Measurements from ENCODE around the gene MED22.

Gene MED22

GRCh38 chr9:133369422-133369821 lies 21.5 kb upstream of the MED22 start:
- peaks cover 94% of the 10 kb centered on the region for H3K36me3 ChIP-seq (ENCODE audit: insufficient read depth, insufficient read length, low read length)
- peaks cover 5% of the 10 kb centered on the region for H3K4me1 ChIP-seq (ENCODE audit: insufficient read depth, insufficient read length)

GRCh38 chr9:133368249-133368881 lies 20.4 kb upstream of the MED22 start:
- peaks cover 97% of the 10 kb centered on the region for H3K36me3 ChIP-seq (ENCODE audit: insufficient read depth, insufficient read length, low read length)
- H3K9ac ChIP-seq (ENCODE audit: insufficient read length, low read depth), result no peak overlapping the region
- no peak overlapping the region for H3K4me3 ChIP-seq (ENCODE audit: insufficient read length, low read depth)
- no peak for DNase-seq (ENCODE audit: low read depth, low spot score)
- H3K9me3 ChIP-seq (ENCODE audit: insufficient read depth, low read length), result no peaks in the 10 kb centered on the region
- peaks cover 5% of the 10 kb centered on the region for H3K4me1 ChIP-seq (ENCODE audit: insufficient read depth, insufficient read length)
- no peak for TF ChIP-seq YY1 (IDR thresholded peaks at IDR 0.05; ENCODE audit: insufficient read depth, insufficient read length)
- TF ChIP-seq ZNF274 (IDR thresholded peaks at IDR 0.05; ENCODE audit: low read depth, low read length), result no peak
- no peak for TF ChIP-seq SUZ12 (IDR thresholded peaks at IDR 0.05; ENCODE audit: extremely low read depth, insufficient read depth, insufficient read length)
- no peaks in the 10 kb centered on the region for H3K27me3 ChIP-seq (ENCODE audit: insufficient read depth, insufficient read length)

More at GRCh38 chr9:133369422-133369821, 21.5 kb upstream of the MED22 start:
- Histone ChIP-seq H3K27me3 (ENCODE audit: insufficient read depth, insufficient read length) (no peaks in the 10 kb centered on the region), H3K4me3 (ENCODE audit: insufficient read length, low read depth) (no peak overlapping the region), H3K9me3 (ENCODE audit: insufficient read depth, low read length) (no peaks in the 10 kb centered on the region), H3K9ac (ENCODE audit: insufficient read length, low read depth) (no peak overlapping the region)
- TF ChIP-seq SUZ12 (IDR thresholded peaks at IDR 0.05; ENCODE audit: extremely low read depth, insufficient read depth, insufficient read length) (no peak), YY1 (IDR thresholded peaks at IDR 0.05; ENCODE audit: insufficient read depth, insufficient read length) (no peak), ZNF274 (IDR thresholded peaks at IDR 0.05; ENCODE audit: low read depth, low read length) (no peak)
- DNase-seq (ENCODE audit: low read depth, low spot score), result no peak

DNA sequence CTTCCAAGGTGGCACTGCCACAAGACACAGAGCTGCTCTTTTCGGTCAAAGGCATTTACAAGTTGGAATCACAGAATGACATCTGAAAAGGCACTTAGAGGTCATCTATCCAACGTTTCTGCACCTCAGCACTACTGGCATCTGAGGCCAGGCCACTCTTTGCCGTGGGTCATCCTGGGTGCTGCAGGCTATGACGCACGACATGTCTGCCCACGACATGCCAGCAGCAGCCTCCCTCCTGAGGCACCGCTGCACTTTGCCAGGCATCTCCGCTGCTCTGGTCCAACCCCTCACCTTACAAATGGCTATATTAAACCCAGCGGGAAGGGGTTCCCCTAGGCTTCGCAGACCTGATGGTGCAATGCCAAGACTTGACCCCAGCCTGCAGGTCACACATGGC lies 19.8 kb upstream of the MED22 start:
- H3K27me3 ChIP-seq (ENCODE audit: insufficient read depth, insufficient read length), result no peaks in the 10 kb centered on the region
- DNase-seq (ENCODE audit: low read depth, low spot score), result no peak
- TF ChIP-seq SUZ12 (IDR thresholded peaks at IDR 0.05; ENCODE audit: extremely low read depth, insufficient read depth, insufficient read length), result no peak
- no peak for TF ChIP-seq YY1 (IDR thresholded peaks at IDR 0.05; ENCODE audit: insufficient read depth, insufficient read length)
- no peak for TF ChIP-seq ZNF274 (IDR thresholded peaks at IDR 0.05; ENCODE audit: low read depth, low read length)
- H3K36me3 ChIP-seq (ENCODE audit: insufficient read depth, insufficient read length, low read length), result peaks cover 97% of the 10 kb centered on the region
- H3K9ac ChIP-seq (ENCODE audit: insufficient read length, low read depth), result no peak overlapping the region
- no peak overlapping the region for H3K4me3 ChIP-seq (ENCODE audit: insufficient read length, low read depth)
- peaks cover 5% of the 10 kb centered on the region for H3K4me1 ChIP-seq (ENCODE audit: insufficient read depth, insufficient read length)
- H3K9me3 ChIP-seq (ENCODE audit: insufficient read depth, low read length), result no peaks in the 10 kb centered on the region

DNA sequence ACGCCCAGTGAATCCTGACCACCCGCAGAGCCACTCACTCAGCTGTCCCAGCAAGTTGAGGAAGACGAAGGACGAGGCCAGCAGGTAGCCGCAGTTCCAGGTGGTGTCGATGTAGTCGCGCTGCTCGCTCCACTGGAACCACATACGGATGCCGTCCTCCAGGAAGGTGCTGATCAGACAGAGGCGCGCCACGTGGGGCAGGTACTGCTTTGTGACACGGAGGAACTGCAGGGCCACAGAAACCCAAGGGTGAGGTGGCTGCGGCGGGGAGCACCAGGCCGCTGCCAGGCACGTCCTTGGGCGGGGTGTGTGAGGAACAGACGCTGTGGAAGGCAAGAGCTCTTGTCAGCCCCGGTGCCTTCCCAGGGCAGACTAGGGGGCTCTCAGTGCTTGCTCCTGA lies 19.3 kb upstream of the MED22 start:
- H3K4me1 ChIP-seq (ENCODE audit: insufficient read depth, insufficient read length), result peaks cover 2% of the 10 kb centered on the region
- no peaks in the 10 kb centered on the region for H3K9me3 ChIP-seq (ENCODE audit: insufficient read depth, low read length)
- H3K36me3 ChIP-seq (ENCODE audit: insufficient read depth, insufficient read length, low read length), result peaks cover 97% of the 10 kb centered on the region
- H3K4me3 ChIP-seq (ENCODE audit: insufficient read length, low read depth), result no peak overlapping the region
- no peak overlapping the region for H3K9ac ChIP-seq (ENCODE audit: insufficient read length, low read depth)
- DNase-seq (ENCODE audit: low read depth, low spot score), result no peak
- no peaks in the 10 kb centered on the region for H3K27me3 ChIP-seq (ENCODE audit: insufficient read depth, insufficient read length)
- TF ChIP-seq SUZ12 (IDR thresholded peaks at IDR 0.05; ENCODE audit: extremely low read depth, insufficient read depth, insufficient read length), result no peak
- TF ChIP-seq ZNF274 (IDR thresholded peaks at IDR 0.05; ENCODE audit: low read depth, low read length), result no peak
- TF ChIP-seq YY1 (IDR thresholded peaks at IDR 0.05; ENCODE audit: insufficient read depth, insufficient read length), result no peak

GRCh38 chr9:133366435-133366834 lies 18.5 kb upstream of the MED22 start:
- H3K36me3 ChIP-seq (ENCODE audit: insufficient read depth, insufficient read length, low read length), result peaks cover 97% of the 10 kb centered on the region
- H3K4me3 ChIP-seq (ENCODE audit: insufficient read length, low read depth), result no peak overlapping the region
- peaks cover 2% of the 10 kb centered on the region for H3K4me1 ChIP-seq (ENCODE audit: insufficient read depth, insufficient read length)
- no peak for TF ChIP-seq ZNF274 (IDR thresholded peaks at IDR 0.05; ENCODE audit: low read depth, low read length)
- no peak for TF ChIP-seq SUZ12 (IDR thresholded peaks at IDR 0.05; ENCODE audit: extremely low read depth, insufficient read depth, insufficient read length)
- no peak for TF ChIP-seq YY1 (IDR thresholded peaks at IDR 0.05; ENCODE audit: insufficient read depth, insufficient read length)
- no peaks in the 10 kb centered on the region for H3K9me3 ChIP-seq (ENCODE audit: insufficient read depth, low read length)
- H3K9ac ChIP-seq (ENCODE audit: insufficient read length, low read depth), result no peak overlapping the region
- no peak for DNase-seq (ENCODE audit: low read depth, low spot score)
- no peaks in the 10 kb centered on the region for H3K27me3 ChIP-seq (ENCODE audit: insufficient read depth, insufficient read length)

GRCh38 chr9:133362359-133363044 lies 14.6 kb upstream of the MED22 start:
- TF ChIP-seq ZNF274 (IDR thresholded peaks at IDR 0.05; ENCODE audit: low read depth, low read length) (no peak), SUZ12 (IDR thresholded peaks at IDR 0.05; ENCODE audit: extremely low read depth, insufficient read depth, insufficient read length) (no peak), YY1 (IDR thresholded peaks at IDR 0.05; ENCODE audit: insufficient read depth, insufficient read length) (no peak)

DNA sequence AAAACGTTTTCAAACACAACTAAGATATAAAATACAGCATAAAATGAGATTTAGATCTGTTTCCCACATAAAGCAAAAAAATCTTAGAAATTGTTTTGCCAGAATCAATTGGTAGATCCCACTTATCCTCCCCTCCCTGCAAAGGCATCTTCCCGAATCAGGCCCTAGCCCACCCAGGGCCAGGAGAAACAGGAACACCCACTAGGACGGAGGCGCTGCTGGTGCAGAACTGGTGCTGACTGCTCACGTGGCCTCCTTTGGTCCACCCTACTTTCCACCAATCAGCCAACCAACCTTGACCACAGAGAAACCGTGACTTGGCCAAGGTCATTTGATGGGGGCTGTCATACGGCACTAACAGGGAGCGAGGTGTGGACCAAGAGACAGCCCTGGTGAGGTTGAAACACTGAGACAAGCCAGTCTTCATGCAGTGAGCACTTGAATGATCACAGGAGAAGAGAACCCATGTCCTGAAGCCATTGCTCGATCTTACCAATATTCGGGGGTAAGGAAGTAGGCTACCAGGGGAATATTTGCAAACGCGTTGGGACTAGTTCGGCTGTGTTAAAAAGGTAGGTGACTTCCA lies 13.7 kb upstream of the MED22 start:
- Histone ChIP-seq H3K9me3 (ENCODE audit: insufficient read depth, low read length) (no peaks in the 10 kb centered on the region), H3K27me3 (ENCODE audit: insufficient read depth, insufficient read length) (no peaks in the 10 kb centered on the region), H3K4me1 (ENCODE audit: insufficient read depth, insufficient read length) (peaks cover 15% of the 10 kb centered on the region), H3K36me3 (ENCODE audit: insufficient read depth, insufficient read length, low read length) (peaks cover 94% of the 10 kb centered on the region), H3K9ac (ENCODE audit: insufficient read length, low read depth) (no peak overlapping the region), H3K4me3 (ENCODE audit: insufficient read length, low read depth) (no peak overlapping the region)
- no peak for DNase-seq (ENCODE audit: low read depth, low spot score)
- no peak for TF ChIP-seq SUZ12 (IDR thresholded peaks at IDR 0.05; ENCODE audit: extremely low read depth, insufficient read depth, insufficient read length)
- TF ChIP-seq ZNF274 (IDR thresholded peaks at IDR 0.05; ENCODE audit: low read depth, low read length), result no peak
- TF ChIP-seq YY1 (IDR thresholded peaks at IDR 0.05; ENCODE audit: insufficient read depth, insufficient read length), result no peak

More at GRCh38 chr9:133362359-133363044, 14.6 kb upstream of the MED22 start:
- Histone ChIP-seq H3K4me3 (ENCODE audit: insufficient read length, low read depth) (no peak overlapping the region), H3K36me3 (ENCODE audit: insufficient read depth, insufficient read length, low read length) (peaks cover 97% of the 10 kb centered on the region), H3K9ac (ENCODE audit: insufficient read length, low read depth) (no peak overlapping the region), H3K4me1 (ENCODE audit: insufficient read depth, insufficient read length) (peaks cover 15% of the 10 kb centered on the region), H3K9me3 (ENCODE audit: insufficient read depth, low read length) (no peaks in the 10 kb centered on the region), H3K27me3 (ENCODE audit: insufficient read depth, insufficient read length) (no peaks in the 10 kb centered on the region)
- no peak for DNase-seq (ENCODE audit: low read depth, low spot score)
